Choroid plexus epithelial cell (primary cell): ENCODE data around the gene INTS2.
"Not testable (repeated sequence)": the region's sequence is repeated elsewhere in the genome, so short reads cannot be mapped to it uniquely, and the experiment has no call there.

ENCODE experiments used
- DNase-seq: peaks from one replicate; pipeline ENCODE4 v3.0.0-alpha.2; 2010; ENCODE audit warnings: low read depth
- H3K4me3 ChIP-seq: 2 replicates; pipeline ENCODE4 v1.5.1; 2011; ENCODE audit warnings: low read depth, mild to moderate bottlenecking, control low read depth, low read length, moderate library complexity
- TF ChIP-seq, protein P1 (sequence below): conservative IDR thresholded peaks from 2 replicates; pipeline ENCODE4 v1.5.1; 2011; ENCODE audit warnings: low read depth, mild to moderate bottlenecking, control low read depth, inconsistent platforms, low read length, moderate library complexity

Gene INTS2

DNA sequence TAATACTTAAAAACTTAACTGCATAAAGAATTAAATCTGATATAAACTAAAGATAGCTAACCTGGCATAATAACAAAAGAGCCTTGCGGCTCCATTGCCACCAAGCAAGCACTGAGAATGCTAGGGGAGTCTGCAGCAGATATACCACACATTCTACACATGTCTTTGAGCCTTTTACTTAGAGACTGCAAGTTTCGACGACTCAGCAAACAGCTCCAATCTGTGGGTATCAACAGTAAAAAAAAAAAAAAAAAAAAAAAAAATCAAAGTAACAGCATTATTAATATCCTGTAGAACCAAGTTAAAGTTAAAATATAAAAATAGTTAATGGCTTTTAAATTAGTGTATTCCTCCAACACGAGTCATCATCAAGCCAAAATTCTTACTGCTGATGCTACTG, 27.8 kb upstream of the INTS2 start:
- DNase-seq: no peak
- TF ChIP-seq, protein P1, sequence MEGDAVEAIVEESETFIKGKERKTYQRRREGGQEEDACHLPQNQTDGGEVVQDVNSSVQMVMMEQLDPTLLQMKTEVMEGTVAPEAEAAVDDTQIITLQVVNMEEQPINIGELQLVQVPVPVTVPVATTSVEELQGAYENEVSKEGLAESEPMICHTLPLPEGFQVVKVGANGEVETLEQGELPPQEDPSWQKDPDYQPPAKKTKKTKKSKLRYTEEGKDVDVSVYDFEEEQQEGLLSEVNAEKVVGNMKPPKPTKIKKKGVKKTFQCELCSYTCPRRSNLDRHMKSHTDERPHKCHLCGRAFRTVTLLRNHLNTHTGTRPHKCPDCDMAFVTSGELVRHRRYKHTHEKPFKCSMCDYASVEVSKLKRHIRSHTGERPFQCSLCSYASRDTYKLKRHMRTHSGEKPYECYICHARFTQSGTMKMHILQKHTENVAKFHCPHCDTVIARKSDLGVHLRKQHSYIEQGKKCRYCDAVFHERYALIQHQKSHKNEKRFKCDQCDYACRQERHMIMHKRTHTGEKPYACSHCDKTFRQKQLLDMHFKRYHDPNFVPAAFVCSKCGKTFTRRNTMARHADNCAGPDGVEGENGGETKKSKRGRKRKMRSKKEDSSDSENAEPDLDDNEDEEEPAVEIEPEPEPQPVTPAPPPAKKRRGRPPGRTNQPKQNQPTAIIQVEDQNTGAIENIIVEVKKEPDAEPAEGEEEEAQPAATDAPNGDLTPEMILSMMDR: no peak
- no peak overlapping the region for H3K4me3 ChIP-seq

- TF ChIP-seq, protein P1: no peak
- no peak for DNase-seq
- H3K4me3 ChIP-seq: no peak overlapping the region
Observed at GRCh38 chr17:61947367-61948078, 19.7 kb upstream of the INTS2 start.

- TF ChIP-seq, protein P1: no peak
- no peak overlapping the region for H3K4me3 ChIP-seq
- DNase-seq: no peak
Observed at GRCh38 chr17:61946359-61946758, 18.6 kb upstream of the INTS2 start.

- H3K4me3 ChIP-seq: no peak overlapping the region
- TF ChIP-seq, protein P1: no peak
- no peak for DNase-seq
Observed at GRCh38 chr17:61943117-61943516, 15.3 kb upstream of the INTS2 start.

DNA sequence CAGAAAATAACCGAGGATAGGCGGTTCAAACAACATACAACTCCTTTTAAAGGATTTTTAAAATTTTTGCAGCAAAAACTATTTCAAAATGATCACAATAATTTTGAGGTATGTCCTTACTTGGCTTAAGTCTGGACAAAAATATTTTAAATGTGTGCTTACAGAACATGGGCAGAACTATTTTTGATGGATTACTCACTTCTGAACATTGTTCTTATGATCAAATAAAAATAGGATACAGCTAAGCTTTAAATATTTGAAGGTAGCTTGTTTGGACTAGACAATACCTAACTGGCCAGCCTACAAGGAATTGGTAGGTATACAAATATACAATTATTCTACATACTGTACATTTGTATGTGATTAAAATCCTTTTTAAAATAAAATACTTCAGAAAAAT, 14.3 kb upstream of the INTS2 start:
- TF ChIP-seq, protein P1: no peak
- DNase-seq: no peak
- no peak overlapping the region for H3K4me3 ChIP-seq

DNA sequence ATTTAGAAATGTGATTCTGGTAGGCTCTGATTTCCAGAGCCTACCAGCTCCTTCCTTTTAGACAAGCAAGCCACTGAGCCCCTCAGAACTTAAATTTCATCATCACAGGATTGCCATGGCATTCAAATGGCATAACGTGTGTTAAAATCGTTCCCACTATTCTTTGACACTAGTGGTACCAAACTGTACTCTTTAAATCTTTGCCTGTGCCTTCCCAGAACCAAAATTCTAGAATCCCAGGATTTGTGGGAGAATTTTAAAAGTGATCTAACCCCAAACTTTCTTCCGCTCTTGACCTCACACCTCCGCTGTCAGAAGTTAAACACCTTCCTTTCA, 287 bp upstream of the INTS2 start:
- no peak for DNase-seq
- TF ChIP-seq, protein P1: no peak
- peak overlapping the region; percentile 78 for H3K4me3 ChIP-seq

DNA sequence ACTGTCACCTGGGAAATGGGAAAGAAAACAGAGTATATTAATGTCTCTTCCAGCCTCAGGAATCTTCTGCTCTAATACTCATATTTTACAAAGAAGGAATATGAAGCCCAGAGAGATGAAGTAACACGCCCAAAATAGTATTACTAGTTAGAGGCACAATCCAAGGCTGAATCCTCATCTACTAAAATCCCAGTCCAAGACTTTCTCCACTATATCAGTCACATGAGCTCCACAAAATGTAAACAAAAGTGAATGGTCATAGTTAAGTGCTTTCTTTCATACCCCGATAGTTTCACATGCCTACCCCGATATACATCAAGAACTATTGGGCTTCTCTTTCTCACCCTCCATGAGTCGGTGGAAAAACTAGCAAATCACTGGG, 965 bp downstream of the INTS2 start:
- peak overlapping the region; percentile 78 for H3K4me3 ChIP-seq
- DNase-seq: no peak
- TF ChIP-seq, protein P1: no peak

GRCh38 chr17:61915162-61915561, 12.6 kb downstream of the INTS2 start:
- not testable (repeated sequence) for DNase-seq, H3K4me3 ChIP-seq
